ENCODE data around the gene GOLGA6L25. TPM values are rescaled to one million over a fixed set of nuclear protein-coding genes. Genes with fewer than 3 reads are reported as not detected.

The GOLGA6L25 gene
- total RNA-seq (2022; extraction: Qiagen RNA extraction; ENCODE audit: low read depth) = not detected in 5 replicates

GRCh38 chr15:28553268-28553667, at the start of gene GOLGA6L25:
TSS of gene GOLGA6L25 (plus strand) at chr15:28553568. CDS start at chr15:28553629, 61 bp downstream.

GRCh38 chr15:28532954-28533353, 20.4 kb upstream of the GOLGA6L25 start, which contains the start of gene GOLGA8G:
TSS of gene GOLGA8G (minus strand) at chr15:28532971. CDS start at chr15:28532909, 62 bp downstream.

Other genes with a start within 250 kb of the GOLGA6L25 start
- gene HERC2, start 231.4 kb upstream of the GOLGA6L25 start, total RNA-seq (2022; extraction: Qiagen RNA extraction; ENCODE audit: low read depth) = 41.3 to 51.8 TPM (median 49.8 TPM) in 5 replicates
- gene GOLGA6L24, start 195.5 kb upstream of the GOLGA6L25 start, total RNA-seq (2022; extraction: Qiagen RNA extraction; ENCODE audit: low read depth) = not detected in 5 replicates
- not detected in 5 replicates for gene GOLGA8F, start 174.9 kb upstream of the GOLGA6L25 start, total RNA-seq (2022; extraction: Qiagen RNA extraction; ENCODE audit: low read depth)
- 0.02 TPM in 1 of 5 replicates, not detected in the others for gene GOLGA8G, start 20.6 kb upstream of the GOLGA6L25 start, total RNA-seq (2022; extraction: Qiagen RNA extraction; ENCODE audit: low read depth)
- gene GOLGA8M, start 158.9 kb downstream of the GOLGA6L25 start, total RNA-seq (2022; extraction: Qiagen RNA extraction; ENCODE audit: low read depth) = not detected in 5 replicates

Measured in A549 treated with CpdA at 1 μM for 4 hours (cell line).